ENCODE data around the gene DNAAF2.
A peak's percentile ranks its signal among the peaks of the same experiment; 100 is the strongest.
"Not testable (repeated sequence)": the region's sequence is repeated elsewhere in the genome, so short reads cannot be mapped to it uniquely, and the experiment has no call there.

The DNAAF2 gene

DNA sequence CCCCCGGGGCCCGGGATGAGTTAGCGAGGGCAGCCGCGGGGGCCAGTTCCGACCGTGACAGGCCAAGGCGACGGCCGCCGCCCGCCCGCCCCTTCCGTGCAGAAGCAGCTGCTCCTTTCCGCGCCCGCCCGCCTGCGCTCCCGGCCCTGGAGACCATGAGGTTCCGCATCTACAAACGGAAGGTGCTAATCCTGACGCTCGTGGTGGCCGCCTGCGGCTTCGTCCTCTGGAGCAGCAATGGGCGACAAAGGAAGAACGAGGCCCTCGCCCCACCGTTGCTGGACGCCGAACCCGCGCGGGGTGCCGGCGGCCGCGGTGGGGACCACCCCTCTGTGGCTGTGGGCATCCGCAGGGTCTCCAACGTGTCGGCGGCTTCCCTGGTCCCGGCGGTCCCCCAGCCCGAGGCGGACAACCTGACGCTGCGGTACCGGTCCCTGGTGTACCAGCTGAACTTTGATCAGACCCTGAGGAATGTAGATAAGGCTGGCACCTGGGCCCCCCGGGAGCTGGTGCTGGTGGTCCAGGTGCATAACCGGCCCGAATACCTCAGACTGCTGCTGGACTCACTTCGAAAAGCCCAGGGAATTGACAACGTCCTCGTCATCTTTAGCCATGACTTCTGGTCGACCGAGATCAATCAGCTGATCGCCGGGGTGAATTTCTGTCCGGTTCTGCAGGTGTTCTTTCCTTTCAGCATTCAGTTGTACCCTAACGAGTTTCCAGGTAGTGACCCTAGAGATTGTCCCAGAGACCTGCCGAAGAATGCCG lies 13.7 kb downstream of the DNAAF2 start:
- no peak for FAIRE-seq

DNA sequence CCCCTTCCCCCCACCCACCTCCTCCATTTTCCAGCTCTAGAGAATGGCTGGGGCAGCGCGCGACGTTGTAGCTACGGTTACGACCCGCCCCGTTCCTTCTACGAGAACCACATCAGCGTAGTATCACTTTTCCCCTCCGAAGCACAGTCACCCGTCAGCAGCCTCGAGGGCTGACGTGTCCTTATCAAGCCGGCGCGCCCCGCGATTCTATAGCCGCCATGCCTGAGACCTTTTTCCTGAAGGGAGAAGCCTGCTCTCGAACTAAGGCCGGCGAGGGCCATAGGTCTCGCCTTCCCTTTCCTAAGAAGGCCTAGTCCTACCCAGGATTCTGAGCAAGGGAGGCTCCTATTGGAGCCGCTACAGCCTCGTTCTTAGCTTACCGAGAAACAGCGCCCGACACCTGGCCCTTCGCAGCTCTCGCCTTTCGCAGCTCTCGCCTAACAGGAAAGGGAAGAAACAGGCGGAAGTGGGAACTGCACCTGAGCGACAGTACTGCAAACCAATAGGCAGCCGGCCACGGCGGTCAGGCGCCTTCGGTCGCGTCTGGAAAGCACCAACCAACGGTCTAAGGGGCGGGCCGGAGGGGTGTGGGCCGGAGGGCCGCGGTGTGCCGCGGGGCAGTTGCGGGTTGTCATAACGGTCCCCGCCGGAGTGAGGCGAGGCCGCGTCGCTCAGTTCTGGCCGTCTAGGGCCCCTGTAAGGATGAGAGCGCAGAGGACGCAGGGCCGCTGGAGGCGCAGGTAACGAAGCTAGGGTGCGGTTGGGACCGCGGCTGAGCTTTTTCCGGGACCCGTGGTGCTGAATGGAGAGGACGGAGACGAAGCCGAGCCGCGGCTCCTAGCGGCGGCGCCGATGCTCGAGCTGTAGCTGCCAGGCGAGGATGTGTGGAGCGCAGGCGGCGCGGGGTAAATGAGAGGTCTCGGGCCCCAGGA lies 14.6 kb downstream of the DNAAF2 start, which contains the start of the genes MGAT2 and RPL36AL:
TSS of gene MGAT2 (plus strand) at position 618 of the 932 bp plus-strand sequence. CDS start 470 bp downstream, outside the sequence.
TSS of gene RPL36AL (minus strand) at position 445 of the 932 bp plus-strand sequence. CDS start 1,522 bp downstream, outside the sequence.
- peak; percentile 21 for FAIRE-seq

- FAIRE-seq: no peak
Measured at GRCh38 chr14:49619730-49620129, 15.3 kb downstream of the DNAAF2 start.

DNA sequence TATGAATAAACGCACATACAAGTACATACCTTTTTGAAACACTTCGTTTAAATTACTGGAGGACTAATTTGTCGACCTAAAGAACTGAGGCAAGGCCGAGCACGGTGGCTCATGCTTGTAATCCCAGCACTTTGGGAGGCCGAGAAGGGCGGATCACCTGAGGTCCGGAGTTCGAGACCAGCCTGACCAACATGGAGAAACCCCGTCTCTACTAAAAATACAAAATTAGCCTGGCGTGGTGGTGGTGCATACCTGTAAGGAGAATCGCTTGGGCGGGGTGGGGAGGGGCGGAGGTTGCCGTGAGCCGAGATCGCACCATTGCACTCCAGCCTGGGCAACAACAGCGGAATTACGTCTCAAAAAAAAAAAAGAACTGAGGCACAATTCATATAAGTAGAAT lies 15.8 kb downstream of the DNAAF2 start:
- FAIRE-seq: not testable (repeated sequence)

DNA sequence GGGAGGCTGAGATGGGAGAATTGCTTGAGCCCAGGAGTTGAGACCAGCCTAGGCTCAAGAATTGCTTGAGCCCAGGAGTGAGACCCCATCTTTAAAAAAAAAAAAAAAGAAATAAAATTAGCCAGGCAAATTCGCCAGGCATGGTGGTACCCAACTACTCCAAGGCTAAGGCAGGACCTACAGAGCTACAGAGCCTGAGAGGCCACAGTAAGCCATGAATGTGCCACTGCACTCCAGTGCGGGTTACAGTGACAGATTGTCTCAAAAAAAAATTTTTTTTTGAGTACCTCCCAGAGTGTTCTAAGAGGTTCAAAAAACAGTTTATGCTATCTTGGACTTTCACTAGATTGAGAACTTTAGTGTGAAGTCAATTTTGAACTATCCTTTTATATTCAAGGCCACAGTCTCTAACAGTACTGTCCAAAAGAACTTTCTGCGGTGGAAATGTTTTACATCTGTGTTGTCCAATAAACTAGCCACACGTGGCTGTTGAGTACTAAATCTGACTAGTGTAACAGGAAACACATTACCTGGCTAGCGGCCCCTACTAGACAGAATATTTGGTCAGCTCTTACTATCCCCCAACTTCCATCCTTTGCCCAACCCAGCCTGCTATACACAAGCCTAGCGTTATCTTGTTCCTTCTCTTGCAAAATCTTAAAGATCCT lies 17.1 kb downstream of the DNAAF2 start:
- FAIRE-seq: no peak

DNA sequence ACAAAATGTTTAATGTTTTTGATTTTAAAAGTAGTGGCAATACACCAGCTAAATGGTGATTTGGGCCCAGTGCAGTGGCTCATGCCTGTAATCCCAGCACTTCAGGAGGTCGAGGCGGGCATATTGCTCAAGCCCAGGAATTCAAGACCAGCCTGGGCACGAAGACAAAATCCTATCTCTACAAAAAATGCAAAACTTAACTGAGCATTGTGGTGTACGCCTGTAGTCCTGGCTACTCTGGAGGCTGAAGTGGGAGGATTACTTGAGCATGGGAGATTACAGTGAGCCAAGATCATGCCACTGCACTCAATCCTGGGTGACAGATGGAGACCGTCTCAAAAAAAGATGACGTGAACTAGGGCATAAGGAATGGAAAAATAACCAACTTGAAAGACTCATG lies 19.3 kb downstream of the DNAAF2 start:
- no peak for FAIRE-seq

- no peak for FAIRE-seq
Measured at GRCh38 chr14:49614196-49614595, 20.8 kb downstream of the DNAAF2 start.

DNA sequence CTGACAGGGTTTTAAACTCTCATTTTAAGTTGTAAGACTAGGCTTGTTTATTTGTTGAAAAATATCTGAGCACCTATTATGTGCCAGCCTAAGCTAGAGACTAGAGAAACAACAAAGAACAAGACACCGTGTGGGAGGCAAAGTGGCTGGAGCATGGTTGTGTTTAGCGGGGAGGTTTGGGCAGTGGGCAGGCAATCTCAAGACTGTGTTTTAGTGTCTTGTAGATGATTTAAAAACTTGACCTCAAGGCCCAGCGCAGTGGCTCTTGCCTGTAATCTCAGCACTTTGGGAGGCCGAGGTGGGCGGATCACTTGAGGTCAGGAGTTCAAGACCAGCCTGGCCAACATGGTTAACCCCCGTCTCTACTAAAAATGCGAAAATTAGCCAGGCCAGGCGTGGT lies 22.4 kb downstream of the DNAAF2 start:
- FAIRE-seq: no peak

DNA sequence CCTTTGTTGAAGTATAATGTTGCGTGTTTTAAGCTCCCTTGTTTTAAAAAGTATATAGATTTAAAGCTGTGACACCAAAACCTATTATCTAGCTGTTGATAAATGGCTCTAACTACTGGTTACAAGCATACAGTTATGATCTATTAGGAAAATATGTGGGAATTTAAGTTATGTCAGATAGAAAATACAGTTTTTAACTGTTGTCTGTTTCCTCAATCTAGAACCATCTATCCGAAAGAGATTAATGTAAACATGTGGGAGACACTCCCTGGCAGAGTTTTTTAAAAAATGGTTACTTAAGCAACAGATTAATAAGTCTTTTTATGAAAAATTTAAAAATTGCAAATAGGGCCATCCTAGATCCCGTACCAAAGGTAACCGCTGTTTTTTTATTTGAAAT lies 22.8 kb downstream of the DNAAF2 start:
- no peak for FAIRE-seq

DNA sequence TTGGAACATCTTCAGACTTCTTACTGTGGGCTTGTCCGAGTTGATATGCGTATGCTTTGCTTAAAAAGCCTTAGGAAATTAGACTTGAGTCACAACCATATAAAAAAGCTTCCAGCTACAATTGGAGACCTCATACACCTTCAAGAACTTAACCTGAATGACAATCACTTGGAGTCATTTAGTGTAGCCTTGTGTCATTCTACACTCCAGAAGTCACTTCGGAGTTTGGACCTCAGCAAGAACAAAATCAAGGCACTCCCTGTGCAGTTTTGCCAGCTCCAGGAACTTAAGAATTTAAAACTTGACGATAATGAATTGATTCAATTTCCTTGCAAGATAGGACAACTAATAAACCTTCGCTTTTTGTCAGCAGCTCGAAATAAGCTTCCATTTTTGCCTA lies 27.5 kb downstream of the DNAAF2 start:
- no peak for FAIRE-seq

DNA sequence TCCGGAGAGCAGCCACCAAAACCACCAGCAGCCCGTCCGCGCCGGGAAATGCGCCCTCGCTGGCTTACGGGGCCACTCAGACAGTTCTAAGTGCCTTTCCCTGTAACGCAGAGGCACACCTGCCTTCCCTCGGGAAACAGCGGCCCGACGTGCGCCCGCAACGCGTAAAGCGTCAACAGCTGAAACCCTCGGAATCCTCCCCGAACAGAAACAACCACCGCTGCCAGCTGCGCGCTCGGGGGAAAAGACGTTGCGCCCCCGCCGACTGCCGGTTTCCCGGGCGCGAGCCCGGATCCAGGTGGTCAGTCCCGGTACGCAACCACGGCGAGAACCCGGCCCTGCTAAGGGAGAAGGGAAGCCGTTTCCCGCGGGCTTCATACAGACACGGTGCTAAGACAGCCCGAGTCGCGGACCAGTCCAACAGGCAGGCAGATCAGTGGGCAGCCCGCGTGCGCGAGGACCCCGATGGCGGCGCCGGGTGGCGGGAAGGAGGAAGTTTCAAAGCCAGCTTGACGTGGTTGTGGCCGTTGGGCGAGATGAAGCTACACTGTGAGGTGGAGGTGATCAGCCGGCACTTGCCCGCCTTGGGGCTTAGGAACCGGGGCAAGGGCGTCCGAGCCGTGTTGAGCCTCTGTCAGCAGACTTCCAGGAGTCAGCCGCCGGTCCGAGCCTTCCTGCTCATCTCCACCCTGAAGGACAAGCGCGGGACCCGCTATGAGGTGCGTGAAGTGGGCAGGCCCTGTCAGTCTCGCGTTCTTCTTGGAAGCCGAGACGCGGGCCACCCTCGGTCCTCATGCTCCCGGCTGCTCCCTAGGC lies 36.4 kb downstream of the DNAAF2 start, which contains the start of gene LRR1:
TSS of gene LRR1 (plus strand) at position 456 of the 816 bp plus-strand sequence. CDS start at position 537, 81 bp downstream.
- no peak for FAIRE-seq

GRCh38 chr14:49598189-49598484 lies 36.9 kb downstream of the DNAAF2 start:
- no peak for FAIRE-seq

DNA sequence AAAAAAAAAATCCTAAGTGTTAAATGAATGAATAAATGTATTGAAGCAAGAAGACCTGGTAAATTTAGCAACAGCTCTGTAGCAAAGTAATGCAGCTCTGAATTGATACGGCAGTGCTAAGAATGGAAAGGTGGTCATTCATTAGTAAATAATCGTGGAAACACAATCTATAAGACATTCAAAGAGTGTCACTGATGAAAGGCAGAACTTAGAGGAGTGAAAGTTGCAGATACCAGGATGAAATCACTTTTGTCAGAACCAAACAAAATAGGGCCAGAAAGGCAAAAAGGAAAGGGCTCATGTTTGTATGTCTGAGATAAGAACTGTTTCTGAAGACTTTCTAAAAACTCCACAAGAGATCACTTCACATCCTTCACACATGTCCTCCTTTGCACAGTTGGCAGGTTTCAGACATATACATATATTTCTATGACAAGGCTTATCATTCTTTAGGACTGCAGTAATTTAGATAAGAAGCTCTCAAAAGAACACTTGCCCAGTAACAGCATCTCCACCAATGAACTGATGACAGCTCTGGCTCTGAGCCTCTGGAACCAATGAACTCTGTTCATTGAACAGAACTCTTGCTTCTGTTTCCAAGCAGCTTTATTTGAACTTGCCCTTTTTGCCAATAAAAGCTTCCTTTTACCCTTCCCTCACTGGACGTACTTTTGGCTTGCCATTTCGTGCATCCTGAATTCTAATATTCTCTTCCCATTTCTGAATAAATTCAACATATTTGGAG lies 40.5 kb downstream of the DNAAF2 start:
- peak; percentile 95 for FAIRE-seq

GRCh38 chr14:49593016-49593415 lies 42.0 kb downstream of the DNAAF2 start:
- peak; percentile 81 for FAIRE-seq

DNA sequence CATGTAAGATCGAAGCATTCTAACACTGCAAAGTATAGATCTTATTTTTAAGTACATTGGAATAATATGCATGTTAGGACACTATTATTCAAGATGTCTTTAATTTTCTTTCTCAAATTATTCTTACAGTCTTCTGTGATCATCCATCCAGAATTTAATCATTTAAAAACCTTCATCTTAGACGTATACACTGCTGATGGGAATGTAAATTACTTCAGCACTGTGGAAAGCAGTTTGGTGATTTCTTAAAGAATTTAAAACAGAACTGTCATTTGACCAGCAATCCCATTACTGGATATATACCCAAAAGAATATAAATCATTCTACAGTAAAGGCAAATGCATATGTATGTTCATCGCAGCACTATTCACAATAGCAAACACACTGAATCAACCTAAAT lies 45.7 kb downstream of the DNAAF2 start:
- no peak for FAIRE-seq

GRCh38 chr14:49586673-49587460 lies 48.2 kb downstream of the DNAAF2 start:
- peak; percentile 96 for FAIRE-seq

GRCh38 chr14:49585803-49586672 lies 49.0 kb downstream of the DNAAF2 start, which contains the start of gene RPS29:
TSS of gene RPS29 (minus strand) at chr14:49586380. CDS start at chr14:49586346, 34 bp downstream.
- peak; percentile 95 for FAIRE-seq

DNA sequence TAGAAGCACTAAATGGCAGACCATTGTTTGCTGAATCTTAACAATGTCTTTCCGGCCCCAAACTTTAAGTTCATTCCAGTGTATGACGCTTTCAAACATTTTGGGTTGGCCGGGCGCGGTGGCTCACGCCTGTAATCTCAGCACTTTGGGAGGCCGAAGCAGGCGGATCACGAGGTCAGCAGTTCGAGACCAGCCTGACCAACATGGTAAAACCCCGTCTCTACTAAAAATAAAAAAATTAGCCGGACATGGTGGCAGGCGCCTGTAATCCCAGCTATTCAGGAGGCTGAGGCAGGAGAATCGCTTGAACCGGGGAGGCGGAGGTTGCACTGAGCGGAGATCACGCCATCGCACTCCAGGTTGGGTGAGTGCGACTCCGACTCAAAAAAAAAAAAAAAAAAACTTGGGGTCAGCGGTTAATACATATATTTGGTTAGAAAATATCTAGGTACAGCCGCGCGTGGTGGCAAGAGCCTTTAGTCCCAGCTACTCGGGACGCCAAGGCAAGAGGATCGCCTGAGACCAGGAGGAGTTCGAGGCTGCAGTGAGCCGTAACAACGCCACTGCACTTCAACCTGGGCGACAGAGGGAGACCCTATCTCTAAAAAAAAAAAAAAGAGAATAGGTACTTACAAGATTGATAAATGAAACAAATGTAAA lies 49.9 kb downstream of the DNAAF2 start:
- FAIRE-seq: not testable (repeated sequence)

GRCh38 chr14:49584058-49584457 lies 51.0 kb downstream of the DNAAF2 start:
- no peak for FAIRE-seq
